T-cell (primary cell): ENCODE data around the gene CNN1. TPM values are rescaled to one million over a fixed set of nuclear protein-coding genes. Genes with fewer than 3 reads are reported as not detected.
A peak's percentile ranks its signal among the peaks of the same experiment; 100 is the strongest.

ENCODE experiments used
- ATAC-seq, 4 experiments: fragments of 200-7000 bp in 3 of 4; fragments of 150-1000 bp in 1 of 4; cut with Tn5 transposase; replicated peaks in 1 of 4; 1 replicate in 3 of 4; 2 replicates in 1 of 4; pipeline ENCODE4 v1.10.0; 2021; ENCODE audit warnings: moderate library complexity in 3 of 4, mild to moderate bottlenecking in 2 of 4, moderate number of reproducible peaks in 1 of 4
- CTCF ChIA-PET, 2 donors: fragments of 300-600 bp; sonication (Branson Sonifier 250); formaldehyde crosslinking; loops; one replicate each; lab custom pipeline; 2022; ENCODE audit warnings: antibody characterized with exemption in 2 of 2; lab: Charles Lee
- POLR2A ChIA-PET, 2 donors: fragments of 300-600 bp; sonication (Branson Sonifier 250); formaldehyde crosslinking; loops; one replicate each; lab custom pipeline; 2022; ENCODE audit warnings: antibody characterized with exemption in 2 of 2; lab: Charles Lee
- DNase-seq, 35 experiments: peaks; one replicate each; pipeline versions ENCODE4 v3.0.0 to v3.0.0-alpha.2; 2013 to 2023
- H3K27ac ChIP-seq: one replicate; pipeline ENCODE4 v1.5.1; 2013; ENCODE audit warnings: low read length
- H3K27me3 ChIP-seq, 2 experiments: replicated peaks in 1 of 2; 1 replicate in 1 of 2; 2 replicates in 1 of 2; pipeline versions ENCODE4 v1.6.1 to v1.7.0; 2013; ENCODE audit warnings: low read length in 1 of 2, mixed read lengths in 1 of 2; ENCODE audit not compliant: control insufficient read depth in 2 of 2, insufficient read depth in 2 of 2; ENCODE audit errors: extremely low read depth in 1 of 2
- H3K36me3 ChIP-seq, 2 donors: 1 replicate in 1 of 2; 2 replicates in 1 of 2; pipeline versions ENCODE4 v1.6.1 to v1.7.0; 2013; ENCODE audit warnings: low read length in 1 of 2; ENCODE audit not compliant: control insufficient read depth in 2 of 2, insufficient read depth in 1 of 2; ENCODE audit errors: extremely low read depth in 1 of 2
- H3K4me1 ChIP-seq, 2 experiments: 1 replicate in 1 of 2; 2 replicates in 1 of 2; pipeline versions ENCODE4 v1.6.1 to v1.7.0; 2013; ENCODE audit warnings: low read length in 2 of 2, mixed read lengths in 1 of 2; ENCODE audit not compliant: insufficient read depth in 2 of 2, control insufficient read depth in 1 of 2; ENCODE audit errors: extremely low read depth in 1 of 2
- H3K4me3 ChIP-seq, 2 donors: 1 replicate in 1 of 2; 2 replicates in 1 of 2; pipeline versions ENCODE4 v1.5.1 to v1.7.0; 2013; ENCODE audit warnings: mild to moderate bottlenecking in 2 of 2, low read length in 1 of 2, moderate library complexity in 1 of 2; ENCODE audit not compliant: control insufficient read depth in 1 of 2; ENCODE audit errors: extremely low read depth in 1 of 2
- H3K9me3 ChIP-seq: 2 replicates; pipeline ENCODE4 v1.7.0; 2013
- H3K27ac Mint-ChIP-seq, 2 donors: one replicate each; pipeline ENCODE4 v1.8.0; 2020 to 2021; ENCODE audit warnings: mild to moderate bottlenecking in 2 of 2, mixed read lengths in 2 of 2
- H3K27me3 Mint-ChIP-seq, 2 donors: one replicate each; pipeline ENCODE4 v1.8.0; 2021 to 2022; ENCODE audit warnings: mixed read lengths in 2 of 2
- H3K36me3 Mint-ChIP-seq: one replicate; pipeline ENCODE4 v1.8.0; 2021; ENCODE audit warnings: mixed read lengths
- H3K4me1 Mint-ChIP-seq, 3 donors: one replicate each; pipeline ENCODE4 v1.8.0; 2020 to 2022; ENCODE audit warnings: mixed read lengths in 3 of 3, mild to moderate bottlenecking in 1 of 3
- H3K4me3 Mint-ChIP-seq, 3 donors: one replicate each; pipeline ENCODE4 v1.8.0; 2020 to 2022; ENCODE audit warnings: mild to moderate bottlenecking in 3 of 3, mixed read lengths in 3 of 3, moderate library complexity in 3 of 3
- H3K9me3 Mint-ChIP-seq, 3 donors: one replicate each; pipeline ENCODE4 v1.8.0; 2020 to 2022; ENCODE audit warnings: mixed read lengths in 3 of 3
- WGBS: methylation state at CpG from one replicate; pipeline ENCODE4 v1.1.5; 2013; ENCODE audit warnings: missing lambda C conversion rate; ENCODE audit not compliant: insufficient coverage; 5-methylcytosine and 5-hydroxymethylcytosine counted together
- total RNA-seq, 35 experiments: library from RNA in 6 of 35; stranded (reverse) in 6 of 35; fragments of 120-200 nt in 1 of 35; gene quantifications; one replicate each; pipeline versions ENCODE4 v1.2.1 to v1.2.4 and lab custom pipeline; 2013 to 2026

Gene CNN1
- total RNA-seq, 5 donors from 2014 or later (not counting 1 experiment from before 2014, with no cell fraction given) = 0.26 to 0.96 (median 0.51) TPM; not detected in 2

GRCh38 chr19:11577451-11578257, 39.0 kb downstream of the CNN1 start, which contains the start of gene ACP5:
Gene ACP5 (minus strand): TSS chr19:11577645. CDS start chr19:11577317, 328 bp downstream.
- H3K9me3 Mint-ChIP-seq = no peaks in the 10 kb centered on the region
- 88% methylated on average over 8 of the region's 18 CpGs for WGBS
- H3K4me1 ChIP-seq = peaks cover 25 to 47% of the 10 kb centered on the region in 2 experiments
- ChIA-PET CTCF (interaction anchor here (0.6 to 0.8 kb wide), 3 partner anchors 15 to 122 kb away, joined by 3 to 4 read pairs (median 4); no protein-coding TSS in a partner anchor), POLR2A (no interaction called here)
- H3K36me3 Mint-ChIP-seq = peaks cover 6% of the 10 kb centered on the region
- peak within 1 kb of the TSS; percentile 69 to 80 for H3K4me3 ChIP-seq
- peak within 1 kb of the TSS; percentile 68 to 80 (median 75) for H3K4me3 Mint-ChIP-seq
- H3K4me1 Mint-ChIP-seq = peaks cover 22 to 30% (median 25%) of the 10 kb centered on the region in 3 donors
- ATAC-seq = peak in 2 of 4 experiments; percentile 11 to 24
- H3K27ac Mint-ChIP-seq = peak within 1 kb of the TSS; percentile 68 to 87
- no peaks in the 10 kb centered on the region for H3K9me3 ChIP-seq
- no peaks in the 10 kb centered on the region for H3K27me3 Mint-ChIP-seq
- H3K27me3 ChIP-seq = no peaks in the 10 kb centered on the region
- DNase-seq = peak in 1 of 35 experiments; percentile 18
- peaks cover 9 to 16% of the 10 kb centered on the region in 2 donors for H3K36me3 ChIP-seq
- H3K27ac ChIP-seq = peak within 1 kb of the TSS; percentile 38

- Mint-ChIP-seq H3K27ac (peak overlapping the region; percentile 68 to 87), H3K27me3 (no peaks in the 10 kb centered on the region), H3K4me1 (peaks cover 22 to 31% (median 25%) of the 10 kb centered on the region in 3 donors), H3K4me3 (peak overlapping the region; percentile 68 to 80 (median 75)), H3K9me3 (no peaks in the 10 kb centered on the region), H3K36me3 (peaks cover 6% of the 10 kb centered on the region)
- Histone ChIP-seq H3K9me3 (no peaks in the 10 kb centered on the region), H3K27ac (peak overlapping the region; percentile 38), H3K4me1 (peaks cover 25 to 47% of the 10 kb centered on the region in 2 experiments), H3K27me3 (no peaks in the 10 kb centered on the region), H3K4me3 (peak overlapping the region; percentile 69 to 80), H3K36me3 (peaks cover 9 to 16% of the 10 kb centered on the region in 2 donors)
- peak in 21 of 35 experiments; percentile 6 to 50 (median 23) for DNase-seq
- ATAC-seq = peak; percentile 58 to 74 (median 72)
- POLR2A ChIA-PET = interaction anchor here in 1 of 2 donors (0.6 kb wide), 1 partner anchor 237 kb away, joined by 6 read pairs; no protein-coding TSS in a partner anchor
- CTCF ChIA-PET = interaction anchor here (0.6 to 0.8 kb wide), 3 partner anchors 16 to 121 kb away, joined by 3 to 4 read pairs (median 4); no protein-coding TSS in a partner anchor
- 4% methylated on average over 58 of the region's 62 CpGs for WGBS
Measured at GRCh38 chr19:11578258-11579142, 39.8 kb downstream of the CNN1 start.

- Mint-ChIP-seq H3K9me3 (no peaks in the 10 kb centered on the region), H3K27me3 (no peaks in the 10 kb centered on the region), H3K4me1 (peaks cover 22 to 35% (median 25%) of the 10 kb centered on the region in 3 donors), H3K4me3 (peak overlapping the region in 2 of 3 donors; percentile 60 to 80), H3K27ac (peak overlapping the region; percentile 23 to 39), H3K36me3 (peaks cover 6% of the 10 kb centered on the region)
- ChIA-PET POLR2A (interaction anchor here in 1 of 2 donors (0.6 kb wide), 1 partner anchor 468 kb away, joined by 3 read pairs; no protein-coding TSS in a partner anchor), CTCF (no interaction called here)
- Histone ChIP-seq H3K4me3 (no peak overlapping the region), H3K9me3 (no peaks in the 10 kb centered on the region), H3K4me1 (peaks cover 25 to 47% of the 10 kb centered on the region in 2 experiments), H3K27ac (no peak overlapping the region), H3K36me3 (peaks cover 3 to 13% of the 10 kb centered on the region in 2 donors), H3K27me3 (no peaks in the 10 kb centered on the region)
- ATAC-seq = no peak
- no peak for DNase-seq
- WGBS = no CpG with 5 or more reads among the region's 4 CpGs
Measured at GRCh38 chr19:11580116-11580515, 41.5 kb downstream of the CNN1 start.

- Histone ChIP-seq H3K27me3 (peaks cover 0 to 2% of the 10 kb centered on the region in 2 experiments), H3K9me3 (no peaks in the 10 kb centered on the region), H3K27ac (peak overlapping the region; percentile 70), H3K4me3 (peak overlapping the region; percentile 5 to 12), H3K36me3 (peaks cover 0 to 5% of the 10 kb centered on the region in 2 donors), H3K4me1 (peaks cover 25 to 47% of the 10 kb centered on the region in 2 experiments)
- DNase-seq (peak in 4 of 35 experiments; percentile 19 to 58 (median 28)), ATAC-seq (peak; percentile 44 to 80 (median 56))
- H3K9me3 Mint-ChIP-seq = no peaks in the 10 kb centered on the region
- H3K4me3 Mint-ChIP-seq = peak overlapping the region; percentile 51 to 72 (median 65)
- H3K4me1 Mint-ChIP-seq = peaks cover 22 to 35% (median 25%) of the 10 kb centered on the region in 3 donors
- peak overlapping the region; percentile 86 to 94 for H3K27ac Mint-ChIP-seq
- H3K36me3 Mint-ChIP-seq = peaks cover under 1% of the 10 kb centered on the region
- H3K27me3 Mint-ChIP-seq = no peaks in the 10 kb centered on the region
- ChIA-PET POLR2A (interaction anchor here in 1 of 2 donors (0.6 kb wide), 2 partner anchors 10 to 480 kb away, joined by 3 to 9 read pairs; no protein-coding TSS in a partner anchor), CTCF (interaction anchor here (0.6 to 1.4 kb wide), 4 partner anchors 9 to 226 kb away, joined by 3 to 6 read pairs (median 4); no protein-coding TSS in a partner anchor)
- WGBS = 0% methylated on average over 2 of the region's 3 CpGs
Measured at GRCh38 chr19:11581740-11582139, 43.1 kb downstream of the CNN1 start.

GRCh38 chr19:11586331-11586730, 47.7 kb downstream of the CNN1 start:
- ChIA-PET CTCF (interaction anchor here (1.4 to 1.8 kb wide), 2 partner anchors 26 kb away, joined by 4 to 5 read pairs; no protein-coding TSS in a partner anchor), POLR2A (no interaction called here)
- 42% methylated on average over 2 of the region's 6 CpGs for WGBS
- Histone ChIP-seq H3K27me3 (peaks cover 0 to 2% of the 10 kb centered on the region in 2 experiments), H3K36me3 (no peaks in the 10 kb centered on the region), H3K4me1 (peaks cover 4 to 13% of the 10 kb centered on the region in 2 experiments), H3K9me3 (no peaks in the 10 kb centered on the region), H3K4me3 (no peak overlapping the region), H3K27ac (no peak overlapping the region)
- Mint-ChIP-seq H3K4me1 (peaks cover 9 to 21% (median 19%) of the 10 kb centered on the region in 3 donors), H3K4me3 (no peak overlapping the region), H3K27me3 (no peaks in the 10 kb centered on the region), H3K27ac (no peak overlapping the region), H3K36me3 (no peaks in the 10 kb centered on the region), H3K9me3 (no peaks in the 10 kb centered on the region)
- DNase-seq (no peak), ATAC-seq (no peak)
